Activated CD4-positive, alpha-beta T cell treated with anti-CD3 and anti-CD28 coated beads, Interleukin-2, amount 50 U/mL, for 48 hours (primary cell): ENCODE data around the gene HTR3D.
"Not testable (repeated sequence)": the region's sequence is repeated elsewhere in the genome, so short reads cannot be mapped to it uniquely, and the experiment has no call there.

Source experiments
- DNase-seq, 2 experiments: peaks; one replicate each; pipeline ENCODE4 v3.0.0-alpha.2; 2020

HTR3D gene, protein sequence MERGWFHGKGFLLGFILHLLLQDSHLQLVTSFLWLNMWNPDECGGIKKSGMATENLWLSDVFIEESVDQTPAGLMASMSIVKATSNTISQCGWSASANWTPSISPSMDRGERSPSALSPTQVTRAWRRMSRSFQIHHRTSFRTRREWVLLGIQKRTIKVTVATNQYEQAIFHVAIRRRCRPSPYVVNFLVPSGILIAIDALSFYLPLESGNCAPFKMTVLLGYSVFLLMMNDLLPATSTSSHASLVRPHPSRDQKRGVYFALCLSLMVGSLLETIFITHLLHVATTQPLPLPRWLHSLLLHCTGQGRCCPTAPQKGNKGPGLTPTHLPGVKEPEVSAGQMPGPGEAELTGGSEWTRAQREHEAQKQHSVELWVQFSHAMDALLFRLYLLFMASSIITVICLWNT

DNA sequence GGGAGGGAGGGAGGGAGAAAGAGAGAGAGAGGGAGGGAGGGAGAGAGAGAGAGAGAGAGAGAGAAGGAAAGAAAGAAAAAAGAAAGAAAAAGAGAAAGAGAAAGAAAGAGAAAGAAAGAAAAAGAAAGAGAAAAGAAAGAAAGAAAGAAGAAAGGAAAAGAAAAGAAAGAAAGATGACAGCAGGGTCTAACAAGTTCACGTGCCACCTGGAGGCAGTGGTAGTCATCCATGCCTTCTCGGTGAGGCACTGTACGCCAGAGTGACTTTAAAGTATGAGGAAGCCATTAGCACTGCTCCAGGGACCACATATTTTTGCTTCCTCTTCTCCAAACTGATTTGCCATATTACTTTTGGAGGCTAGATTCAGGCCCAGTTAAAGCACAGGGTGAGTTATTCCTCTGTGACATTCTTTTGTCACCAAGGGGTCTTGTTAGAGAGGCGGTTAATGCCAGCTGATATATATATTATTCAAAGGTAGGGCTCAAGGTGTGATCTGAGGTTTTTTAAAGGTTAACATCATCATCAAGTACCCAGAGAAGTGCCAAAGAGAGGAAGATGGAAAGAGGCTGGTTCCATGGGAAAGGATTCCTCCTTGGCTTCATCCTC lies at the start of gene HTR3D:
HTR3D (plus strand) TSS at position 556 of the 606 bp plus-strand sequence; CDS start at position 556, 0 bp downstream.
- no peak for DNase-seq

DNA sequence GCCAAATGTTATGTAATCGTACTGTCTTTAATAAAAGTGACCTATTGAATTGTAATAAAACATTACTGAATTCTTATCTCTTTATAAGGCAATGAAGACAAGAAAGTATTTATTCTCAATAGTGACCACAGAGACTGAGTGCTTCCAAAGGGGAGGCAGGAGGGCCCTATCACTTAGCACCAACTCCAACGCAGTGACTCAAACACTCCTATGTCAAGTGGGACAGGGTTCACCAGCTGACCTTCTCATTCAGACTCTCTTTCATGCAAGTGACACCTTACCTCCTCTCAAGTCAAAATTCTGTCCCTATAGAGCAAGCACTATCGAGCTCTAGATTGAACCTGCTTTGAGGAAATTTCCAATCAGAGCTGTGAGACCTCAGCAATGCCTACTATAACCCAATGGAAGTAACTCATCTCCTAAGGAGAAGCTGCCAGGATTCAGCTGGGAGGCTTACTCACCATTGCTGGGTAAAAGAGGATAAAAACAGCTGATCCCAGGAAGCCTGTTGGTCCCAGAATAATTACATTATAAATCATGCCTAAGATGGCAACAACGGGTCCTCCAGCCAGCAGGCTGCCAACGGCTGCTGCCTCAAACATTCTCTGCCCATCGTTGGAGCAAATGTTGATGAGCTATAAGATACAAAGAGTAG lies 49.4 kb upstream of the HTR3D start:
- DNase-seq: no peak

DNA sequence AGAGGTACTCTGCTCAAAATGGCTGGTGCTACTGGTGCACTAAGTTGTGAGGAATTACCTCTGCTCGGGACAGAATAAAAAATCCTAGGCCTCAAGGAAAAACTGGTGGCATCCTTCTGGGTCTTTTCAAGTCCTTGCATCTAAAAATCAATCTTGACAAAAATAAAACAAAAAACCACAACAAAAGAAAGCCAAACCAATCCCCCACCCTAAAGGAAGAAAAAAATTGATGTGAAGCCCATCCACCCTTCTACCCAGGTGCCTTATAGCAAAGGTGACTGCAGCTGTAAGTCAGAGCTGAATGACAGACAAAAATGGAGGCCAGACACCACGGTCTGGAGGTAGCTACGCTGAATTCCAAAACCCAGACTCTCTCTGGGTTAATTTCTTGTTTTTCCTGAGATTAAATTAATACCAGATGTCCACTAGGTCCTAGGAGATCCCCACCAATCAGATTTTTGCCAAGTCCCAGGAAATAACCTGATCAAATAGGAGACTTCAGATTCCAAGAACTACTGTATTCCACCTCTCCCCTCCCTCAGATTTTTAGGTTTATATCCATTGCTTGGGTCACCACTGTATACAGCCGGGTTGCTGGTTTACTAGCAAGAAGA lies 47.3 kb upstream of the HTR3D start:
- DNase-seq: no peak

DNA sequence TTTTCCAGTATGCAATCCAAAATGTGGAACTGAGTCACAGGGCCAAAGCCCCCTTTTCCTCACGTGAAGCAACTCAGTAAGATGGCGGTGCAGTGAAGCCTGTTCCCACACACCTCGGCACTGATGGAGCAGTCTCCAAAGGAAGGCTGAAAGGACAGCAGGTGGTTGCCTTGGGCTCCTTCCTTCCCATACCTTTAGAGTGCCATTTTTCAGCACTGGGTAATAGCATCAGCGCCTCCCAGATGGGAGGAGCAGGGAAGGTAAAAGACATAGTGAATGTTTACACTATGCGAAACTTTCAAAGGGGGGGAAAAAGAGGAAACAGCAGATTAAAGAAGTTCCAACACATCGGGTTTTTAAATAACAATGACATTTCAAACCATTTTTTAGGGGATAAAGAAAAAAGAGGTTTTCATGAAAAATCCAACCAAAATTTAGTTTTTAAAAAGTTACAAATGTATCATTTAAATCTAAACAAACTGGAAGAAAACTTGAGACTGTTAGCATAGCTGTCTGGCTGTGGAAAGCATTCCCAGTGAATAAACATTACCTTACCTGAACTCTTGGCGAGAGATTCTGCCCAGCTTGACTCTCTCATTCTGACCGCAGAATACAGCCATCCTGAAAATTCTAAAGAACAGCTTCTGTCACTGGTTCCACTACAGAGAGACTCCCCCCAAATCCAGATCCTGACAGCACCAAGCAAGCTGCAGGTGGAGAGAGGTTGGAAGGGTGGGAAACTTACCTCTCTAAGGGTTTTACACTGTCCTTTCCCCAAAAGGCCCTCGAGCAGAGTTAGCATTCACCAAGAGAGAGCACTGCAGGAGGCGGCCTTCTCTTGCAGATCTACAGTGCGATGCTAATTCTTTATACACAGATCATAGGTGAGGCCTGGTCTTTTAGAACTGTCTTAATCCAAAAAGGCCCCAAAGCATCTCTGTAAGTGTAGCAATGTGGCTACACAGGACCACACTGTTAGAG lies 46.5 kb upstream of the HTR3D start:
- no peak for DNase-seq

DNA sequence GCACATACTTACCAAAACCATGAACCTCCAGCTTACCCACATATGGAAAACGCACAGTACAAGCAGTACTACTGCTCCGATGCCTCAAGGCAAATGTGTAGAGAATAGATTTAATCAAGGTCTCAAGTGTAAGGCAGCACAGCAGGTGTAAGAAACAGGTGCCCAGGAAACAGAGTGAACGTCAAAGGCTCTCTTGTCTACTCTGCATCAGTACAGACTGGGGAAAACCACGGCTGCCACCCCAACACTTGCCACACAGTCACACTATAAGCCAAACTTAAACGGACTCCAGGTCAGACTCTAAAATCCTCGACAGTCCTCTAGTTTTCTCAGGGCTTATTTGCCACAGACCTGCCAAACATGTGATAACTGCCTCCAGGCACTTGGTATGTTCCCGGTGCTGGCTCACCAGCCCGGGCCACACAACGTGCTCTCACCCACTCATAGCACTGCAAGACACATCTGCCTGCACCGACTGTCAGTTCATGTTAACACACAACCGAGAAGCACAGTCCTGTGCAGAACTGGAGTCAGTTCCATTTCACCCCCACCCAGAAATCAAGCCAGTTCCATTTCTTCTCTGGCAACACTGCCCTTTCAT lies 44.4 kb upstream of the HTR3D start:
- DNase-seq: no peak

DNA sequence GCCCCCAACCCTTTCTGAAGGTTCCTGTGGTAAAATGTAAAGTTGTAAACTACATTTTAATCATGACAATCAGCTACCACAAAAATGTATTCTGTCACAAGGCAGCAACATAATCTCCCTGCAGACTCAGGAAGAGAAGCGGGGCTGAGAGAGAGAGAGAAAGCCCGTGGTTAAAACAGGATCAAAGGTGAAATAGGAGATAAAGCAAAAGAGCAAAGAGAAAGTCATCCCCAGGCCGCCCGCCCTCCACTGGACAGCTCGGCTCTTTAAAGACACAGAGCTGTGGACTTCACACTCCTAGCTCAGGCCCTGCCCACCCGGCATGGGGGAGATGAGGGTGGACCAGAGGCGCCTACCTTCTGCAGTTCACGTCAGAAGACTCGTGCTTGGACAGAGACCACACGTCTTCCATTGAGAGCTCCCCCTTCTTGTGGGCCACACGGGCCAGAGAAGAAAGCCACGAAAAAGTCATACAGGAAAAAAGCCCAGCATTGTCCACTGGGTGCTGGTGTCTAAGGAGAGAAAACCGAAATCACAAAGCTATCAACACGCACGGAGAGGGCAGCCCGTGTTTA lies 43.2 kb upstream of the HTR3D start:
- DNase-seq: no peak

DNA sequence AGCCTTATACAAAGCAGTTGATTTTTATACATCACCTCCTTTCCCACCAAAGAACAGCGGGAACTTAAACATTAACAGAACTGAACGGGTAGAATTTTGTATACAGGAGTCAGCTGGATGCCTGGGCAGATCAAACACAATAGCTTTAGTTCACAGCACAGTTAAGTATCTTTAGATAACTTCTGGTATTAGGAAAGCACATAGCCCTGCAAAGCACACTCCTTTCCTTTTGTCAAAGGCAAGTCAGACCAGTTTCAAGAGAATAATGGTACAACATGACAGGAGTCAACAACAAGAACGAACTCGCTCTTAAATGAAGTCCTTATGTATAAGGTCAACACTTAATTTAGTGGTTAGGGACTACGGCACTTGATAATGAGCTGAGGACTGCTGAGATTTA lies 40.1 kb upstream of the HTR3D start:
- no peak for DNase-seq

DNA sequence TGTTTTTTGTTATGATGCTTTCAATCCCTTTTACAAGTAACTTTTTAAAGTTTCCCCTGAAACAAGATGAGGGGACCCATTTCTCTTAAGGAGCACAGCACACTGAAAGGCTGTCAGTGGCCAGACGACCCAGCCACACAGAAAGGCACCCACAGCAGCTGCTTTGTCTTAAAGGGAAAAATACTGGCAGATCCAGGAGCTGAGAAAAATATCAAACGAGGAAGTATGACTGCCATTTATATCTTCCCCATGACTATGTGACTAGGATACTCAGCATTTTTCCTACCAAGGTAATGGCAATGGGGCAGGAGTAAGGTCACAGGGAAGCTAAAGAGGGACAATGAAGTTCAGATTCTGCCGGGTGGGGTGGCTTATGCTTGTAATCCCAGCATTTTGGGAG lies 29.8 kb upstream of the HTR3D start:
- DNase-seq: no peak

DNA sequence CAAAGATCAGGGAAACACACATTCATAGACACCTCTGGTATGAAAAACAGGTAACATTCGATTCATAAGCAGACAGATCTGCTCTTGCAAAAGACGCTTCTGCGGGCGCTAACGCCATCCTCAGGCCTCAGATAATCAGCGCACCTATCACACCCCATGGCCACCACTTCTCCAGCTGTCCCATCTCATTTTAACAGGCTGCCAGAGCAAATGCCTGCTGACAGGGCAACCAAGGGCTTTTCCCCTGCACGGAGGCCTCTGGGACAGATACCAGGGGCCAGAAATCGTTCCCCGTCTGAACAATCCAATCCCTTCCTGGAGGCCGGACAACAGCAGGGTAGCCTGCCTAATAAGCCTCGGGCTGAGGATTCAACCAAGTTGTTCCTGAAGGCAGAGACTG lies 29.1 kb upstream of the HTR3D start:
- DNase-seq: no peak

DNA sequence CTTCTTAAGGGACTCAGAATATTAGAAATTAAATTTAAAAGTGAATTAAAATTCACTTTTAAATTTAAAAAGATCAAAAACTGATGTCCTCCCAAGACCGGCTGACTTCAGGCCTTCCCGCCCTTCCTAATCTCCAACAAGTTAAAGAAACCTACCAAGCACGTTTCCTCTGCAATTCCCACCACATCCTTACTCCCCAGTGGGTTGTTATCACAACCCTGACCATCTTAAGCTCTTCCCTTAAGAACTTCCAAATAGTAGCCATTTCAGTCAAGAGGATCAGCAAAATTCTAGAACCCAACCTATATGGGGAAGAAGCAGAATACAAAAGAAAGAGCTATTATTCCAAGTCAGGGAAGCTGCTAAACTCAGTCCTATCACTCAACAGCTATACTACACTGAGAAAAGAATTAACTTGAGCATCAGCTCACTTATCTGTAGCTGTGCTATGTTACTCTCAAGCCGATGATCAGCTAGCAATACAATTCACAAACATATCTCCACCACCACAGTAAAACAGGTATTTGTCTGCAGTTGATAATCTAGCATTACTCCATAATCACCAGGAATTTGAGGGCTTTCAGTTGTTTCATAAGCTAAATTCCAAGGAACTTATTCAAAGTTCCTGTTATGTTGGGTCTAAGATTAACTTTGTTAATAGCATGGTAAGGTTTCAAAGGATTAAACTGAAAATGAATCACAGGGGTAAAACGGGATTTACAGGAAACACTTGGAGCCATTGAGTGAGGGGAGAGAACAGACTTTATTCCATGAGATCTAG lies 28.2 kb upstream of the HTR3D start:
- no peak for DNase-seq

DNA sequence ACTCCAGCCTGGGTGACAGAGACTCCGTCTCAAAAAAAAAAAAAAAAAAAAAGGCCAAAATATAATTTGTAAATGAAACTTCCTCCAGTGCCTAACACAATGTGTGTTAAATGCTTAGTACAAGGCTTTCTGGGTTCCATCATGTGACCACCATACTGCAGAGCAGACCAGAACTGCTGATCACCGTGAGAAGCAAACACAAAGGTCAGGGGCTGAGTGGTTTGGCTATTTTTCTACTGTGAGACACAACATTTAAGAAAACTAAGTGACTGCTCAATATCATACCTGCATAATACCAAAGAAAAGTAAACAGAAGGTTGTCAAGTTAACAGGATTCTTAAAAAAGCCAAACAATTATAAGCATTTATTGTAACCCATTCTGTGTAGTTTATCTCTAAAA lies 27.1 kb upstream of the HTR3D start:
- DNase-seq: no peak

DNA sequence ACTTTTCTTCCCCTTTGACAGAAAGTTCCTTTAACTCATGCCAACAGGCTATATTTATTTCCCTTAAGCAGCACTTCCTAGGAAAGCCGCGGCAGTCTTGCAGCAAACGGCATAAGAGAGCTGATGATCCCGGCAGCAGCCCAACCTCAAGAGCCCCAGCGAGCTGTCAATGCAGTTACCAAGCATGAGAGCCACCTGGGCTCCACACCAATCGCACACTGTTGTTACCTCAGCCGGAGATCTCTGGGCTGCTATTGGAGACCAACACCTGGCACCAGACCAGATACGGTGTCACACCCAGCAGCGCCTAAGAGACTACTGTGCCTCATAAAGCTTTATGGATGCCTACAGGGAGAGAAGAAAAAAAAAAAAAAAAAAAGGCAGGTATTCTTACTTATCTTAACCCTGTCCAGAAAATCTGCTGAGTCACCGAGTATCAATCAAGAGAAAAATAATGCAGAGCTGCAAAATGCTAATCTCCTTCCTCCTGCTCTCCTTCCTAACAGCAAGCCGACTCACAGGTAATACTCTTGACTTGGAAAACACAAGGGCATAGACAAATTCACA lies 25.5 kb upstream of the HTR3D start:
- DNase-seq: peak; percentile 4 to 10

DNA sequence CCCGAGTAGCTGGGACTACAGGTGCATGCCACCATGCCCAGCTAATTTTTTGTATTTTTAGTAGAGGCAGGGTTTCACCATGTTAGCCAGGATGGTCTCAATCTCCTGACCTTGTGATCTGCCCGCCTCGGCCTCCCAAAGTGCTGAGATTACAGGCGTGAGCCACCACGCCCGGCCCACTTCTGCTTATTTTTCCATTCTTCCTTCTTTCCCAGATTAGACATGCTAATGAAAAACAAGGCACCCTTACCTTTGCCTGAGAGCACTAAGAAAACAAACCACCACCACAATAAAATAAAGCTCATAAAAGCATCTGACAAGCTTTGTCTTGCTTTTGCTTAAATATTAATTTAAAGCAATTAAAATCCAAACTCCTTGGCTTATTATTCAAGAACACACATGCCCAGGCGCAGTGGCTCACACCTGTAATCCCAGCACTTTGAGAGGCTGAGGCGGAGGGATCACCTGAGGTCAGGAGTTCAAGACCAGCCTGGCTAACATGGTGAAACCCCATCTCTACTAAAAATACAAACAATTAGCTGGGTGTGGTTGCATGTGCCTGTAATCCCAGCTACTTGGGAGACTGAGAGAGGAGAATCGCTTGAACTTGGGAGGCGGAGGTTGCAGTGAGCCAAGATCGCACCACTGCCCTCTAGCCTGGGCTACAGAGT lies 24.3 kb upstream of the HTR3D start:
- DNase-seq: not testable (repeated sequence)

DNA sequence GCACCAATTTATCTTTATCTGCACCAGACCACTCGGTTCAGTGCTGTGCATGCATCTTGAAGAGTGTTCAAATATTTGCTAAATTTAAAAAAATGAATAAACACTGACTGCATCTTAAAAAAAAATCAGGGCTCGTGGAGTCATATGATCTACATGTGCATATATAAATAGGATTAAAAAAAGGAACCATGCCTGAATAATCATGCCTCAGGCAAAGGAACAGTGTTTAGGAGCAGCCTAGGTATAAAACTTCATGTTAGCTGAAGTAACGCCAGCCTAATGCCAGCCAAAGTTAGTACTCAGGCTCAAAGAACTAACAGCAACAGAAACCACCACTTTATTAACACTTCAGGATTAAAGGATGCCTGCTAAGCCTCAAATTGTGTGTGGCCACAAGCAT lies 23.4 kb upstream of the HTR3D start:
- no peak for DNase-seq

DNA sequence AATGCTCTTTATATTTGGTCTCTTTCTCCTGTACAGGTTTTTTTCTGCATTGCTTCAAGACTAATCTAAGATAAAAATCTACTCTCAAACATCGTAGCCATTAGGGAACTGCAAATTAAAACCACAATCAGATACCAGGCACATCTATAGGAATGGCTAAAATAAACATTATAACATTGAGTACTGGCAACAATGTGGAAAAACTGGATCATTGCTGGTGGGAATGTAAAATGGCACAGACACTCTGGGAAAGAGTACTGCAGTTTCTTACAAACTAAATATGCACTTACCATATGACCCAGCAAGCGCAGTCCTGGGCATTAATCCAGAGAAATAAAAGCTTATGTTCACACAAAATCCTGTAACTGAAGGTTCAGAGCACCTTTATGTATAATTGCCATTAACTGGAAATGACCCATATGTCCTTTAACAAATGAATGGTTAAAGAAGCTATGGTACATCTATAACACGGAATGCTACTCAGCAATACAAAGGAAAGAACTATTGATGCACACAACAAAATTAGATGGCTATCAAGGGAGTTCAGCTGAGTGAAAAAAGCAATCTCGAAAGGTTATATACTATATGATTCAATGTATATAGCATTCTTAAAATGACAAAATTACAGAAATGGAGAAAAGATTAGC lies 20.2 kb upstream of the HTR3D start:
- no peak for DNase-seq

DNA sequence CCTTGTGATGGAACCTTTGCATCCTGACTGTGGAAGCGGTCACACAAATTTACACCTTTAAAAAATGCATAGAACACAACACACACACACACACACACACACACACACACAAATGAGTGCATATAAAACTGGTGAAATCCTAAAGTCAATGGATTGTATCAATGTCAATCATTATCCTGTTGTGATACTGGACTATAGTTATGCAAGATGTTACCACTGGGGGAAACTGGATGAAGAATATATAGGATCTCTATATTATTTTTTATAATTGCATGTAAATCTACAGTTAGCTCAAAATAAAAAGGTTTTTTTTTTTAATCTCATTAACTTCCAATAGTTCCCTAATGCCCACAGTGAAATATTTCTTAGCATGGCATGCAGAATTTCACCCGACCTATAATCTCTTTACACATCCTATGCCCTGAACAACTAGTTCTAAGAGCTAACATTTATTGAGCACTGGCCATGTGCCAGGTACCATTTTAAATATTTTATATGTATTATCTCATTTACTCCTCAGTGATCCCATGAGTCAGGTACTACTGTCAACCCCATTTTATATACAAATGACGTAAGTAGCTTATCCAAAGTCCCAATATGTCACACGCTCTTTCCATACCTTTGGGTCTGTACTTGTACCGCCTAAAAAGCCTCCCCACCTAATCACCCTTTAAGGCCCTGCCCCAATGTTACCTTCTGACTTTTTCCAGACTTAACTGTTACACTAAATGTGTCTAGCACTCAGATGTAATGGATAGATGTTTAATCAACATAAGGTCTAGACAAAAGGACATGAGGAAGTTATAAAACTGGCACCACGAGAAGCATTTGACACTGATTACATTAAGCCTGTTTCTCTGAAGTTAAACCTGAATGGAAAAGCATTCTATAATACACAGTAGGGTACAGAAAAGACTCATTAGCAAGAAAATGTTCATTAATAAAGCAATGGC lies 19.3 kb upstream of the HTR3D start:
- DNase-seq: no peak

DNA sequence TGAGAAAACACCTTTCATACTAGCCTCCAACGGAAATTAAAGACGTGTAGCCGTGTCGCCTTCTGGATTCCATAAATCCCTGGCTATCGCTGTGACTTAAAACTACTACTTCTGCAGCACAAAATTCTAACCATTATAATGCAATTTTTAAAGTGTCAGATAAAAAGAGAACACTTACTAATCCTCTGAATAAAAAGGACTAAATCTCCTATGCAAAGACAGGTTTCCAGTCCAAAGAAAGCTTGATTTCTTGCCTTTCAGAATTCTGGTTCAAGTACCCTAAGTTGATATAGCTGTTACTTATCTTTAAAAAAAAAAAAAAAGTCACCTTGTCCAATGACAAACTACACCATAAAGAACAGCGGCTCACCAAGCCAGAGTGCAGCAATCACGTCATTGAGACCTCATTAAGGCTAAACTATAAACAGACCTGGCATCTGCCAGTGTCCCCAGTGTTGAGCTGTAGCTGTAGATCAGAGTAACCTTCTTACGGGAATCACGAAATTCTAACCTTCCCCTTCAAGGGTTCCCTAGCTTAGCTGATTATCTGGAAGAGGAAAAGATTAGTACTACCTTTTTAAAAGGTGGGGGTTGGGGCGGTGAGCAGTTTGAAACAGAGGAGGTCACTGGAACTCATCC lies 16.0 kb upstream of the HTR3D start:
- DNase-seq: no peak

DNA sequence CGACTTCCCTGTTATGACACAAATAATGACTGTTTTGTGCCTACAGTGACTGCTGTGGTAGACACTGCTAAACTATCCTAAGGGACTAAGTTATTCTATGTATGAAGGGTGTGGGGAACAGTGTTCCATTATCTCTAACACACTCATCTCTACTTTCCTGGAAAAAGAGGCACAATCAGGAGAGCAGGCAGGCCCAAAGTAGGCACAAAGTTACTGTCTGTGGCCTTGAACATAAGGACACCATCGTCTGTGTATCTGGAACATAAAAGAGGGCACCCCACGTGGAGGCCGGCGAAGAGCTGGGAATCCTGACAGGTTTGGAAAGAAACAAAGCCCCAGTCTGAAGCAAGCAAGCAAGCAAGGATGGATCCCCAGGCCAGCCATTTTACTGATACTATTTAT lies 15.4 kb upstream of the HTR3D start:
- no peak for DNase-seq
